DND-41 (cell line): Measurements from ENCODE around the gene AREG.

ENCODE experiments used
- ATAC-seq: fragments of 200-7000 bp; cut with Tn5 transposase; 3 replicates; pipeline ENCODE4 v1.9.1; 2021; ENCODE audit warnings: low read depth; ENCODE audit not compliant: insufficient read depth
- DNase-seq: peaks from one replicate; pipeline ENCODE4 v3.0.0-alpha.2; 2020
- H2AFZ ChIP-seq: 2 replicates; pipeline ENCODE4 v1.6.0; 2012; ENCODE audit warnings: low read depth, low read length
- H3K27ac ChIP-seq: 2 replicates; pipeline ENCODE4 v1.5.1; 2012; ENCODE audit warnings: low read length, inconsistent platforms
- H3K27me3 ChIP-seq: fragments of 200-600 bp; sonication (generic); 2 replicates; pipeline ENCODE4 v1.6.0; 2012; ENCODE audit warnings: low read length, mild to moderate bottlenecking, inconsistent platforms; ENCODE audit not compliant: insufficient read depth, poor library complexity
- H3K36me3 ChIP-seq: 2 replicates; pipeline ENCODE4 v1.5.1; 2012; ENCODE audit warnings: low read length, inconsistent platforms; ENCODE audit not compliant: insufficient read depth
- H3K4me1 ChIP-seq: 2 replicates; pipeline ENCODE4 v1.5.1; 2012; ENCODE audit warnings: mild to moderate bottlenecking, low read length; ENCODE audit not compliant: insufficient read depth
- H3K4me2 ChIP-seq: 2 replicates; pipeline ENCODE4 v1.6.0; 2012; ENCODE audit warnings: mild to moderate bottlenecking, moderate library complexity, low read length, inconsistent platforms; ENCODE audit not compliant: insufficient read depth
- H3K4me3 ChIP-seq, 2 experiments: fragments of 200-600 bp in 1 of 2; shearing (Covaris generic) in 1 of 2; 2 replicates each; pipeline ENCODE4 v1.5.1; 2012 to 2016; ENCODE audit warnings: inconsistent platforms in 2 of 2, low read length in 2 of 2, mild to moderate bottlenecking in 2 of 2, low read depth in 1 of 2, moderate library complexity in 1 of 2
- H3K79me2 ChIP-seq: 2 replicates; pipeline ENCODE4 v1.6.0; 2012; ENCODE audit warnings: low read length, inconsistent platforms; ENCODE audit not compliant: insufficient read depth
- H3K9ac ChIP-seq: 2 replicates; pipeline ENCODE4 v1.6.0; 2012; ENCODE audit warnings: low read depth, mild to moderate bottlenecking, inconsistent platforms, low read length, moderate library complexity
- H3K9me3 ChIP-seq: 2 replicates; pipeline ENCODE4 v1.5.1; 2012; ENCODE audit warnings: low read length, moderate library complexity, mild to moderate bottlenecking, inconsistent platforms; ENCODE audit not compliant: insufficient read depth, severe bottlenecking
- H4K20me1 ChIP-seq: 2 replicates; pipeline ENCODE4 v1.6.0; 2012; ENCODE audit warnings: low read length; ENCODE audit not compliant: insufficient read depth
- CTCF ChIP-seq: IDR thresholded peaks from 2 replicates; pipeline ENCODE4 v1.5.1; 2012; ENCODE audit warnings: borderline replicate concordance, low read length, moderate library complexity, mild to moderate bottlenecking; ENCODE audit not compliant: poor library complexity, severe bottlenecking; ENCODE audit errors: extremely low read depth
- EZH2 ChIP-seq: IDR thresholded peaks from 3 replicates; pipeline ENCODE4 v1.6.1; 2012; ENCODE audit warnings: borderline replicate concordance, low read depth, mild to moderate bottlenecking, moderate library complexity, low read length, inconsistent platforms; ENCODE audit not compliant: severe bottlenecking

The AREG gene

GRCh38 chr4:74463123-74463522 lies 18.2 kb downstream of the AREG start:
- no peak for TF ChIP-seq CTCF
- TF ChIP-seq EZH2 = no peak
- ATAC-seq (no peak), DNase-seq (no peak)
- no peaks in the 10 kb centered on the region for H4K20me1 ChIP-seq
- H3K4me3 ChIP-seq = no peak overlapping the region
- no peak overlapping the region for H2AFZ ChIP-seq
- H3K36me3 ChIP-seq = no peaks in the 10 kb centered on the region
- no peak overlapping the region for H3K27ac ChIP-seq
- H3K27me3 ChIP-seq = no peaks in the 10 kb centered on the region
- H3K4me1 ChIP-seq = no peaks in the 10 kb centered on the region
- H3K4me2 ChIP-seq = no peak overlapping the region
- H3K9ac ChIP-seq = no peak overlapping the region
- no peaks in the 10 kb centered on the region for H3K9me3 ChIP-seq
- no peaks in the 10 kb centered on the region for H3K79me2 ChIP-seq

- Histone ChIP-seq H2AFZ (no peak overlapping the region), H3K9ac (no peak overlapping the region), H3K36me3 (no peaks in the 10 kb centered on the region), H3K27ac (no peak overlapping the region), H3K79me2 (no peaks in the 10 kb centered on the region), H4K20me1 (no peaks in the 10 kb centered on the region), H3K4me3 (no peak overlapping the region), H3K27me3 (no peaks in the 10 kb centered on the region), H3K4me1 (no peaks in the 10 kb centered on the region), H3K4me2 (no peak overlapping the region), H3K9me3 (no peaks in the 10 kb centered on the region)
- TF ChIP-seq CTCF (no peak), EZH2 (no peak)
- ATAC-seq (no peak), DNase-seq (no peak)
These were observed 19.4 kb downstream of the AREG start for GRCh38 chr4:74464291-74464690.

- H3K27ac ChIP-seq = no peak overlapping the region
- no peaks in the 10 kb centered on the region for H3K9me3 ChIP-seq
- H3K36me3 ChIP-seq = no peaks in the 10 kb centered on the region
- H3K27me3 ChIP-seq = no peaks in the 10 kb centered on the region
- no peak overlapping the region for H3K9ac ChIP-seq
- H4K20me1 ChIP-seq = no peaks in the 10 kb centered on the region
- H3K4me1 ChIP-seq = no peaks in the 10 kb centered on the region
- no peak for ATAC-seq
- H3K4me3 ChIP-seq = no peak overlapping the region
- DNase-seq = no peak
- no peak overlapping the region for H2AFZ ChIP-seq
- TF ChIP-seq CTCF = no peak
- no peak for TF ChIP-seq EZH2
- no peaks in the 10 kb centered on the region for H3K79me2 ChIP-seq
- H3K4me2 ChIP-seq = no peak overlapping the region
These were observed 21.3 kb downstream of the AREG start for GRCh38 chr4:74466242-74466641.

GRCh38 chr4:74471264-74471663 lies 26.3 kb downstream of the AREG start:
- no peaks in the 10 kb centered on the region for H3K79me2 ChIP-seq
- H2AFZ ChIP-seq = no peak overlapping the region
- H3K4me3 ChIP-seq = no peak overlapping the region
- TF ChIP-seq EZH2 (no peak), CTCF (no peak)
- no peaks in the 10 kb centered on the region for H3K36me3 ChIP-seq
- no peaks in the 10 kb centered on the region for H4K20me1 ChIP-seq
- no peak overlapping the region for H3K9ac ChIP-seq
- H3K9me3 ChIP-seq = no peaks in the 10 kb centered on the region
- H3K4me1 ChIP-seq = no peaks in the 10 kb centered on the region
- no peak overlapping the region for H3K27ac ChIP-seq
- ATAC-seq (no peak), DNase-seq (no peak)
- H3K4me2 ChIP-seq = no peak overlapping the region
- no peaks in the 10 kb centered on the region for H3K27me3 ChIP-seq
